Tibial artery (tissue), 4 donors: ENCODE data around the gene ZSCAN5A.
"Not testable (repeated sequence)": the region's sequence is repeated elsewhere in the genome, so short reads cannot be mapped to it uniquely, and the experiment has no call there.

Experiments
- DNase-seq, 2 donors: peaks; one replicate each; pipeline ENCODE4 v3.0.0-alpha.2; 2019
- H3K27ac ChIP-seq, 2 donors: fragments of 200-600 bp; sonication (generic) in 1 of 2; 1 replicate in 1 of 2; 2 replicates in 1 of 2; pipeline ENCODE4 v1.5.1; 2018 to 2019; ENCODE audit warnings: mild to moderate bottlenecking in 1 of 2
- H3K27me3 ChIP-seq, 2 donors: fragments of 200-600 bp; sonication (generic) in 1 of 2; one replicate each; pipeline versions ENCODE4 v1.5.1 to v1.6.0; 2016 to 2019
- H3K36me3 ChIP-seq, 3 donors: fragments of 200-600 bp; sonication (generic) in 2 of 3; one replicate each; pipeline ENCODE4 v1.5.1; 2016 to 2019; ENCODE audit warnings: mild to moderate bottlenecking in 2 of 3
- H3K4me1 ChIP-seq, 4 donors: fragments of 200-600 bp; sonication (generic) in 2 of 4; 1 replicate in 3 of 4; 2 replicates in 1 of 4; pipeline ENCODE4 v1.5.1; 2016 to 2019
- H3K4me3 ChIP-seq, 2 donors: fragments of 200-600 bp; sonication (generic) in 1 of 2; 1 replicate in 1 of 2; 2 replicates in 1 of 2; pipeline ENCODE4 v1.5.1; 2018 to 2019; ENCODE audit warnings: mild to moderate bottlenecking in 2 of 2
- H3K9me3 ChIP-seq, 3 donors: fragments of 200-600 bp; sonication (generic) in 1 of 3; one replicate each; pipeline ENCODE4 v1.5.1; 2016 to 2019
- CTCF ChIP-seq, 2 experiments: fragments of 200-600 bp in 1 of 2; fragments of 450-650 bp in 1 of 2; IDR thresholded peaks; one replicate each; pipeline ENCODE4 v1.5.1; 2017 to 2019; ENCODE audit warnings: antibody characterized with exemption in 2 of 2, mild to moderate bottlenecking in 1 of 2, moderate library complexity in 1 of 2
- intact Hi-C: fragments of 100-400 bp; cut with DNase I; formaldehyde crosslinking; loops from one replicate; pipeline ENCODE4 v1.15.0; 2023; ENCODE audit warnings: low total_unique reads

The ZSCAN5A gene

GRCh38 chr19:56223481-56223880 is 91.2 kb downstream of the ZSCAN5A start:
- Histone ChIP-seq H3K27me3 (no peaks in the 10 kb centered on the region), H3K4me3 (no peak overlapping the region), H3K36me3 (peaks cover 0 to 25% (median 0%) of the 10 kb centered on the region in 3 donors), H3K27ac (no peak overlapping the region), H3K9me3 (no peaks in the 10 kb centered on the region), H3K4me1 (no peaks in the 10 kb centered on the region)
- no peak for TF ChIP-seq CTCF (IDR thresholded peaks at IDR 0.05)
- no peak for DNase-seq
- intact Hi-C loops, result no loop called here

GRCh38 chr19:56222901-56223300 is 91.7 kb downstream of the ZSCAN5A start:
- Histone ChIP-seq H3K4me3 (no peak overlapping the region), H3K9me3 (no peaks in the 10 kb centered on the region), H3K4me1 (no peaks in the 10 kb centered on the region), H3K27ac (no peak overlapping the region), H3K36me3 (peaks cover 0 to 25% (median 0%) of the 10 kb centered on the region in 3 donors), H3K27me3 (peaks cover 0 to under 1% of the 10 kb centered on the region in 2 donors)
- DNase-seq, result no peak
- intact Hi-C loops, result no loop called here
- no peak for TF ChIP-seq CTCF (IDR thresholded peaks at IDR 0.05)

GRCh38 chr19:56221851-56222250 is 92.8 kb downstream of the ZSCAN5A start:
- no peak for TF ChIP-seq CTCF (IDR thresholded peaks at IDR 0.05)
- DNase-seq, result no peak
- peaks cover 0 to 10% (median 8%) of the 10 kb centered on the region in 4 donors for H3K4me1 ChIP-seq
- peaks cover 0 to 10% of the 10 kb centered on the region in 2 donors for H3K27me3 ChIP-seq
- intact Hi-C loops, result no loop called here
- H3K27ac ChIP-seq, result no peak overlapping the region
- H3K4me3 ChIP-seq, result no peak overlapping the region
- H3K36me3 ChIP-seq, result peaks cover 0 to 25% (median 0%) of the 10 kb centered on the region in 3 donors
- no peaks in the 10 kb centered on the region for H3K9me3 ChIP-seq

GRCh38 chr19:56221442-56221841 is 93.2 kb downstream of the ZSCAN5A start:
- intact Hi-C loops, H3K27ac ChIP-seq, DNase-seq, H3K4me3 ChIP-seq, H3K9me3 ChIP-seq: not testable (repeated sequence)
- H3K27me3 ChIP-seq, result peaks cover 0 to 11% of the 10 kb centered on the region in 2 donors
- peaks cover 0 to 25% (median 0%) of the 10 kb centered on the region in 3 donors for H3K36me3 ChIP-seq
- peaks cover 0 to 11% (median 9%) of the 10 kb centered on the region in 4 donors for H3K4me1 ChIP-seq

- Histone ChIP-seq H3K27ac (no peak overlapping the region), H3K9me3 (no peaks in the 10 kb centered on the region), H3K36me3 (peaks cover 0 to 25% (median 0%) of the 10 kb centered on the region in 3 donors), H3K4me3 (no peak overlapping the region), H3K4me1 (peaks cover 0 to 11% (median 9%) of the 10 kb centered on the region in 4 donors), H3K27me3 (peaks cover 0 to 11% of the 10 kb centered on the region in 2 donors)
- DNase-seq, result no peak
- TF ChIP-seq CTCF (IDR thresholded peaks at IDR 0.05), result no peak
- intact Hi-C loops, result no loop called here
These were observed 95.7 kb downstream of the ZSCAN5A start for GRCh38 chr19:56218961-56219360.

- H3K27me3 ChIP-seq, result peaks cover 0 to 11% of the 10 kb centered on the region in 2 donors
- H3K36me3 ChIP-seq, result peaks cover 0 to 11% (median 0%) of the 10 kb centered on the region in 3 donors
- TF ChIP-seq CTCF (IDR thresholded peaks at IDR 0.05), result no peak
- H3K4me3 ChIP-seq, result peak overlapping the region; percentile 34 to 52
- peaks cover 0 to 11% (median 9%) of the 10 kb centered on the region in 4 donors for H3K4me1 ChIP-seq
- H3K27ac ChIP-seq, result no peak overlapping the region
- peak in 1 of 2 donors; percentile 23 for DNase-seq
- intact Hi-C loops, result no loop called here
- no peaks in the 10 kb centered on the region for H3K9me3 ChIP-seq
These were observed 97.3 kb downstream of the ZSCAN5A start for GRCh38 chr19:56217039-56217949.
